Adrenal gland (tissue), 12 donors: Measurements from ENCODE around the gene STK32C. TPM values are rescaled to one million over a fixed set of nuclear protein-coding genes. Genes with fewer than 3 reads are reported as not detected.
A peak's percentile ranks its signal among the peaks of the same experiment; 100 is the strongest.

Experiments
- DNase-seq, 7 donors: peaks; one replicate each; pipeline ENCODE4 v3.0.0-alpha.2; 2019 to 2020
- H3K27ac ChIP-seq, 5 donors: fragments of 200-600 bp; sonication (generic) in 4 of 5; 1 replicate in 3 of 5; 2 replicates in 2 of 5; pipeline versions ENCODE4 v1.5.1 to v1.8.0; 2016 to 2020; ENCODE audit warnings: mild to moderate bottlenecking in 1 of 5
- H3K27me3 ChIP-seq: fragments of 200-600 bp; 2 replicates; pipeline ENCODE4 v1.8.0; 2021
- H3K36me3 ChIP-seq, 2 donors: fragments of 200-600 bp; replicated peaks in 1 of 2; 1 replicate in 1 of 2; 2 replicates in 1 of 2; pipeline versions ENCODE4 v1.5.1 to v1.8.0; 2018 to 2022
- H3K4me1 ChIP-seq, 2 donors: fragments of 200-600 bp; replicated peaks in 1 of 2; 1 replicate in 1 of 2; 2 replicates in 1 of 2; pipeline versions ENCODE4 v1.5.1 to v1.8.0; 2018 to 2021
- H3K4me3 ChIP-seq, 4 donors: fragments of 200-600 bp; sonication (generic) in 3 of 4; one replicate each; pipeline ENCODE4 v1.5.1; 2016 to 2018
- H3K9me3 ChIP-seq, 3 donors: fragments of 200-600 bp; sonication (generic) in 1 of 3; replicated peaks in 1 of 3; 1 replicate in 2 of 3; 2 replicates in 1 of 3; pipeline versions ENCODE4 v1.5.1 to v1.8.0; 2016 to 2021
- POLR2A ChIP-seq, 2 donors: fragments of 450-650 bp; IDR thresholded peaks; one replicate each; pipeline ENCODE4 v1.6.1; 2017; ENCODE audit warnings: antibody characterized with exemption in 2 of 2, mild to moderate bottlenecking in 2 of 2, moderate library complexity in 1 of 2
- WGBS, 4 donors: extraction: QIAGEN DNeasy Blood & Tissue Kit in 2 of 4; methylation state at CpG; one replicate each; pipeline versions ENCODE4 v1.1.5 to v1.1.7; 2013 to 2017; 5-methylcytosine and 5-hydroxymethylcytosine counted together
- intact Hi-C, 2 donors: fragments of 100-400 bp; cut with DNase I; formaldehyde crosslinking; loops; one replicate each; pipeline versions ENCODE4 v1.14.1 to v1.15.0; 2022 to 2023
- polyA plus RNA-seq, 3 donors: library from polyadenylated mRNA; stranded (reverse); fragments of 200-250 nt in 2 of 3; fragments of 350-450 nt in 1 of 3; fragmentation: Illumina TruSeq in 1 of 3; extraction: RNeasy Lipid Tissue Mini Kit (QIAGEN cat#74804) in 1 of 3; gene quantifications; one replicate each; pipeline ENCODE4 v1.2.3, GENCODE V29; 2013 to 2014
- total RNA-seq, 9 donors: library from RNA; depleted of rRNA in 4 of 9; stranded (reverse); fragments of >200 nt in 4 of 9; fragments of 120-200 nt in 1 of 9; fragmentation: NEBNext Ultra II Directional in 1 of 9; extraction: Animal tissue kit (Norgen Biotek cat#: 25700) in 1 of 9; gene quantifications; one replicate each; pipeline versions ENCODE4 v1.1.0 to v1.2.4, GENCODE V29; 2013 to 2023
- TF ChIP-seq, protein P1 (sequence below), 6 experiments: fragments of 450-650 bp in 4 of 6; fragments of 200-600 bp in 2 of 6; sonication (generic) in 1 of 6; IDR thresholded peaks; 1 replicate in 5 of 6; 2 replicates in 1 of 6; pipeline versions ENCODE4 v1.5.1 to v1.8.0; 2016 to 2021; ENCODE audit warnings: antibody characterized with exemption in 6 of 6, mild to moderate bottlenecking in 2 of 6, moderate library complexity in 1 of 6
- donor health status: healthy with polysubstance abuse.
- donor health status: Bipolar disorder and iron deficiency.
- donor health status: DM: yes; HTN: yes; CAD: no.
- donor health status: DM: no; HTN: no; CAD: no.
- donor health status: DM: no; HTN: no; CAD: no.
- donor health status: DM: yes; HTN: yes; CAD: no.

Gene STK32C
- total and polyA plus RNA-seq, 12 donors = 2.8 to 36.5 (median 15.9) TPM

DNA sequence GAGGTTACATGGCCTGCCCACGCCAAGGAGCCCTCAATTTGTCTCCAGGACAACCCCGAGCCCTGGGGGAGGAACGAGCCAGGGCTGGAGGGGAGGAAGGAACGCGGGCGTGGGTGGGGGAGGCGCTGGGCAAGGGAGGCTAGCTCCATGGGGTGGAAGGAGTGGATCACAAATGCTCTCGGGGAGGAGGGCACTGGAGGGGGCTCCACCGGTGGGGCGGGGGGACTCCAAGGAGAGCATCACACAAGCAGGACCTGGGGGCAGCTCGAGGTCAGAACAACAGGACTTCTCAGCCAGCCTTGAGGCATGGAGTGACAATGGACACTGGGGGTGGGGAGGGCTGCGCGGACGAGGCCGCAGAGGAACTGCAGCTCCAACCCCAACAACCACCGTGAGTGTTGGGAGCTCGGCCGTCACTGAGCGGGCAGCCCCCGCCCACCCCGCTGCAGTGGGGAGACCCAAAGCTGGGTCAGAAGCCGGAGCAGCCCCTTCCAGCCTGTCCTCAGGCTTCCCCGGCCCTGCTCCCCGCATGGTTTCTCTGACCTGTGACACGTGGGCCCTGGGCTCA lies 41.1 kb downstream of the STK32C start:
- intact Hi-C loops = no loop called here
- TF ChIP-seq, protein P1, sequence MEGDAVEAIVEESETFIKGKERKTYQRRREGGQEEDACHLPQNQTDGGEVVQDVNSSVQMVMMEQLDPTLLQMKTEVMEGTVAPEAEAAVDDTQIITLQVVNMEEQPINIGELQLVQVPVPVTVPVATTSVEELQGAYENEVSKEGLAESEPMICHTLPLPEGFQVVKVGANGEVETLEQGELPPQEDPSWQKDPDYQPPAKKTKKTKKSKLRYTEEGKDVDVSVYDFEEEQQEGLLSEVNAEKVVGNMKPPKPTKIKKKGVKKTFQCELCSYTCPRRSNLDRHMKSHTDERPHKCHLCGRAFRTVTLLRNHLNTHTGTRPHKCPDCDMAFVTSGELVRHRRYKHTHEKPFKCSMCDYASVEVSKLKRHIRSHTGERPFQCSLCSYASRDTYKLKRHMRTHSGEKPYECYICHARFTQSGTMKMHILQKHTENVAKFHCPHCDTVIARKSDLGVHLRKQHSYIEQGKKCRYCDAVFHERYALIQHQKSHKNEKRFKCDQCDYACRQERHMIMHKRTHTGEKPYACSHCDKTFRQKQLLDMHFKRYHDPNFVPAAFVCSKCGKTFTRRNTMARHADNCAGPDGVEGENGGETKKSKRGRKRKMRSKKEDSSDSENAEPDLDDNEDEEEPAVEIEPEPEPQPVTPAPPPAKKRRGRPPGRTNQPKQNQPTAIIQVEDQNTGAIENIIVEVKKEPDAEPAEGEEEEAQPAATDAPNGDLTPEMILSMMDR (IDR thresholded peaks at IDR 0.05) = no peak
- no peak for TF ChIP-seq POLR2A (IDR thresholded peaks at IDR 0.05)
- Histone ChIP-seq H3K4me1 (peaks cover 0 to 5% of the 10 kb centered on the region in 2 donors), H3K27me3 (no peaks in the 10 kb centered on the region), H3K36me3 (no peaks in the 10 kb centered on the region), H3K27ac (no peak overlapping the region), H3K9me3 (no peaks in the 10 kb centered on the region), H3K4me3 (no peak overlapping the region)
- DNase-seq = no peak
- WGBS, 4 donors = 33 to 60% (median 43%) methylated on average over 14 to 25 of the region's 25 CpGs

DNA sequence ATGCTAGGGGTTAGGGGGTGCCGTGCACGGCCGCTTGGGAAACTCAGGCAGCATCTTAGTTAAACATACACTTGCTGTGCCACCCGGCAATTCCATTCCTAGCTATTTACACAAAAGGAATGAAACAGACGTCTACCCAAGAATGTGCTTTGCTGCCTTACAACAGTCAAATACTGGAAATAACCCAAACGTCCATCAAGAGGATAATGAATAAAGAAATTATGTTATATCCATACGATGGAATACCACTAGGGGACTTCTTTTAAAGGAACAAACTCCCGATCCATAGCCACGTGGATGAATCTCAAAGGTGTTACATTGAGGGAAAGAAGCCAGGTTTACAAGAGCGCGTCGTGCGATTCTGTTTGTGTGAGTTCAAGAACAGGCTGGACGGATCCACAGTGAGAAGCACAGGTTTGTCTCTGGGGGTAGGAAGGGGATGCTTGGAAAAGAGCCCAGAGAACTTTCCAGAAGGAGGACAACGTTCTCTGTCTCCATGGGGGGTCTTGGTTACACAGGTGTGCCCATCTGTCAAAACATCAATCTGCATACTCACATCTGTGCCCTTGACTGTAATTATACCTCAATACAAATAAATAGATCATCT lies 41.8 kb downstream of the STK32C start:
- H3K27me3 ChIP-seq = no peaks in the 10 kb centered on the region
- WGBS, 4 donors = 52 to 57% (median 55%) methylated on average over 12 to 15 of the region's 15 CpGs
- no peak overlapping the region for H3K4me3 ChIP-seq
- H3K36me3 ChIP-seq = no peaks in the 10 kb centered on the region
- TF ChIP-seq POLR2A (IDR thresholded peaks at IDR 0.05) = no peak
- TF ChIP-seq, protein P1 (IDR thresholded peaks at IDR 0.05) = no peak
- intact Hi-C loops = no loop called here
- peaks cover 0 to 5% of the 10 kb centered on the region in 2 donors for H3K4me1 ChIP-seq
- H3K9me3 ChIP-seq = no peaks in the 10 kb centered on the region
- no peak for DNase-seq
- H3K27ac ChIP-seq = no peak overlapping the region

DNA sequence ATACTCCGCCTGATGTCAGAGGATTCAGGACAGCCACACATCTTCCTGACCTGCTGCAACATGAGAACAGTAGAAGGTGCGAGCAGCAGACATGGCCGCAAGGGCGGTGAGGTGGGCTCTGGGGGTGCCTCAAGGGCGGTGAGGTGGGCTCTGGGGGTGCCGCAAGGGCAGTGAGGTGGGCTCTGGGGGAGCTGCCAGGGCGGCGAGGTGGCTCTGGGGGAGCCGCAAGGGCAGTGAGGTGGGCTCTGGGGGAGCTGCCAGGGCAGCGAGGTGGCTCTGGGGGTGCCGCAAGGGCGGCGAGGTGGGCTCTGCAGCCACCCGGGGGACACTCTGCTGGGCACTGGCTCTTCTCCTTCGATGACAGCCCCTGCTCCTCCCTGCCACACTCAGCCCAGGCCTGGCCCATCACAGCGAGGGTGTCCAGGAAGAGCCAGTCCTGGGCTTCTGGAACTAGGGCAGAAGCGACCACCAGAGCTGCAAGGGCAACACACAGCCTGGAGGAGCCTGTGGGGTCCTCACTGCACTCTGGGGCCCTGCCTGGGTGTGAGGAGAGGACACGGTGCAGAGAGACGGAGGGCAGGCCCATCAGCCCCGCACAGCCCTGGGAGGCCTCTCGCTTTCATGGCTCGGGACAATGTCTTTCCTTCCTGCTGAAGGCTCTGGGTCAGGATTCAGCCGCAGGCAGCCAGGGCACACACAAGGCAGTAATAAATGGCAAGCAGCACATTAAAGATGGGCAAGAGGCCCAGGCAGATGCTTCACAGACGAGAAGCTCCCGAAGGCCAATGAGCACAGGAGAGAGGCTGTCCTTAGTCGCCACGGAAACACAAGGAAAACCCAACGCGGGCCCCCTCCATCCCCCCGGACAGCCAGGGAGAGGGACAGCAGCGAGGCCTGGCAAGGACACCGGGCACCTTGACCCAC lies 42.5 kb downstream of the STK32C start:
- TF ChIP-seq POLR2A (IDR thresholded peaks at IDR 0.05) = no peak
- TF ChIP-seq, protein P1 (IDR thresholded peaks at IDR 0.05) = no peak
- H3K36me3 ChIP-seq = no peaks in the 10 kb centered on the region
- WGBS, 4 donors = 55 to 68% (median 61%) methylated on average over 20 to 32 of the region's 32 CpGs
- peaks cover 0 to 5% of the 10 kb centered on the region in 2 donors for H3K4me1 ChIP-seq
- intact Hi-C loops = no loop called here
- DNase-seq = peak in 6 of 7 donors; percentile 36 to 74 (median 48)
- no peaks in the 10 kb centered on the region for H3K27me3 ChIP-seq
- H3K9me3 ChIP-seq = no peaks in the 10 kb centered on the region
- H3K27ac ChIP-seq = no peak overlapping the region
- H3K4me3 ChIP-seq = no peak overlapping the region

DNA sequence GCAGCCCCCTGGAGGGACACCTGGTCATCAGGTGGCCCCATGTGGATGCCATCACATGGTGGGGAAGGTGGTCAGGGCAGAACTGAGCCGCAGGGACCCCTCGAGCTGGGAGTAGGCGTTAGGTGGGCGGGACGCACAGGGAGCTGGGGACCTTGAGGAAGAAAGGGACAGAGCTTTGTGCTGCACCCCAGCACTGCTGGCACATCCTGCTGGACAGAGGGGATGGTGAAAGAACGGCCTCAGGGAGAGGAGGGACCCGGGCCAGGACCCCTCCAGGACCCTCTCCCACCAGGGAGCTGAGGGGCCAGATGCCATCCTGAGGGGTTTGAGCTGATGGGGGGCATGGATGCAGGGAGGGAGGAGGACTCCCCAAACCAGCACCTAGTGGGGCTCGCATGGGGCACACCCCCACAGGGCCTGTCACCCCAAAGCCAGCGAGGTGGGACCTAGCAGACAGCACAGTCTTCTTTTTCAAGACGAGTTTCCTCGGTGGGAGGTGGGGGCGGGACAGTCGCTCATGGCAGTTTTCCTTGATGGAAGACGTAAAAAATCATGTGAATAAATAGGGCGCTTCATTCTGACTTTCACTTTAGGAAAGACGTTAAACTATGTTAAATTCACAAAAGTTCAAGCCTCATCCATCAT lies 43.3 kb downstream of the STK32C start:
- intact Hi-C loops = no loop called here
- no peaks in the 10 kb centered on the region for H3K27me3 ChIP-seq
- TF ChIP-seq POLR2A (IDR thresholded peaks at IDR 0.05) = no peak
- TF ChIP-seq, protein P1 (IDR thresholded peaks at IDR 0.05) = no peak

More for the DNA sequence above, 43.3 kb downstream of the STK32C start:
- H3K36me3 ChIP-seq = no peaks in the 10 kb centered on the region
- no peak overlapping the region for H3K4me3 ChIP-seq
- H3K27ac ChIP-seq = no peak overlapping the region
- no peak for DNase-seq
- H3K4me1 ChIP-seq = peaks cover 0 to 5% of the 10 kb centered on the region in 2 donors
- no peaks in the 10 kb centered on the region for H3K9me3 ChIP-seq
- WGBS, 4 donors = 75 to 88% (median 86%) methylated on average over 16 of the region's 16 CpGs
